OCI-LY1 (cell line): ENCODE data around the gene SORCS3.

Experiments
- CTCF ChIP-seq: fragments of 200-600 bp; sonication (generic), shearing (Covaris generic); IDR thresholded peaks from 2 replicates; pipeline ENCODE4 v1.5.1; 2017; ENCODE audit warnings: mild to moderate bottlenecking, antibody characterized with exemption, low read length, moderate library complexity, mixed read lengths
- EZH2 ChIP-seq: fragments of 200-600 bp; sonication (generic), shearing (Covaris generic); IDR thresholded peaks from 2 replicates; pipeline ENCODE4 v1.8.0; 2017; ENCODE audit warnings: borderline replicate concordance, mixed run types, mild to moderate bottlenecking, antibody characterized with exemption, low read length, moderate library complexity, mixed read lengths

DNA sequence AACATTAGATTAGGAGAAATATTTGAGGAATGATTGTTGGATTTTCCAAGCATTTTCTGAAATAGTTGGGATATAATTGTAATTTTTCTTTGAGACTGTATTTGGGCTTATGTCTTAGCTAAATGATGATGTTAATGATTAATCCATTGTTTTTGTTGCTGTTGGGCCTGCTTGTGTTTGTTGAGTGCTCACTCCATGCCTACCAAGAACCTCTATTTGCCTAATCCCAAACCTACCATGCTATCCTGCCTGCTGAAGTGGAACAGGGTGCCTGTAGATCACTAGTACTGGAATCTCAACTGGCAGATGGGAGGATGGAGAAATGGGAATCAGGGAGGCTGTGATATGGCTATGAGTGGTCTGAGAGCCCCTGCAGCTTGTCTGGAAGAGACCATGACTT is 565.5 kb downstream of the SORCS3 start:
- TF ChIP-seq CTCF: no peak
- TF ChIP-seq EZH2: no peak
